OCI-LY1 (cell line): ENCODE data around the gene MROH7.

Source experiments
- CTCF ChIP-seq: fragments of 200-600 bp; sonication (generic), shearing (Covaris generic); IDR thresholded peaks from 2 replicates; pipeline ENCODE4 v1.5.1; 2017; ENCODE audit warnings: mild to moderate bottlenecking, antibody characterized with exemption, low read length, moderate library complexity, mixed read lengths
- EZH2 ChIP-seq: fragments of 200-600 bp; sonication (generic), shearing (Covaris generic); IDR thresholded peaks from 2 replicates; pipeline ENCODE4 v1.8.0; 2017; ENCODE audit warnings: borderline replicate concordance, mixed run types, mild to moderate bottlenecking, antibody characterized with exemption, low read length, moderate library complexity, mixed read lengths

DNA sequence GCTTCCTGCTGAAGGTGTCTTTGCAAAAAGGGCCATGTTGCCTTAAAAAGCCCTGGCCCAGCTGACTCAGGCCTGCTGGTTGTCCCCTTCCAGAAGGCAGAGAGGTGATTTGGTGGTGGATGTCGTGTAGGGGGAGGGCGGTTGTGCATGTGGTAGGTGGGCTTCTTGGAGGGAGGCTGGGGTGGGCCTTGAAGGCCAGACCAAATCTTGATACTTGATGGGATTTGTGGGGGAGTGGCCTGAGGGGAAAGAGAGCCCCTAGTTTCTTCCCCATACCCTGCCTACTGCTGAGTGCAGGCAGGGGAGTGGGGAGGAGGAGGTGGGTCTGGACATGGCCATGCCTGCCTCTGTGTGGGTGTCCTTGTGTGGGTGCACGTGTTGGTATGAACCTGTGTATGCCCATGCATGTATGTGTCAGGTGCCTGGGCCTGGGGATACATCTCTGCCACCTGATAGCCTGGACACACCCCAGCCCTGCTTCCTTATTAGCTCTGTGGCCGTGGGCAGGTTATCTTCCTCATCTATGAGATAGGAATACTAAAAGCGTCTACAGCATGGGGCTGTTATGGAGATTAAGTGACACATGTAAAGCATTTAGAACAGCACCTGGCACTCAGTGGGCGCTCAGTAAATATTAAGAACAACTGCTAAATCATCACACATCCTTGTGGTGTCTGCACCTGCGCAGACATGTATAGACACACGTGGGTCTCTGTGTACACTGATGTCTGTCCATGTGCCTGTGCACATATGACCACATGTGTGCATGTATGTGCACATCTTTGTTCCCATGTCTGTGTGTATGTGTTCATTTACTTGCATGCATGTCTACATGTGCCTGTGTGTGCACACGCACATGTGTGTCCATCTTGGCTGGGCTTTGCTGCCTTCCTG, 35.2 kb upstream of the MROH7 start:
- TF ChIP-seq CTCF, result no peak
- TF ChIP-seq EZH2, result no peak
